Measurements from ENCODE around the gene ABCG1. TPM values are rescaled to one million over a fixed set of nuclear protein-coding genes. Genes with fewer than 3 reads are reported as not detected.

Gene ABCG1
- total RNA-seq, 1 donor from 2014 or later: 39.5 TPM

DNA sequence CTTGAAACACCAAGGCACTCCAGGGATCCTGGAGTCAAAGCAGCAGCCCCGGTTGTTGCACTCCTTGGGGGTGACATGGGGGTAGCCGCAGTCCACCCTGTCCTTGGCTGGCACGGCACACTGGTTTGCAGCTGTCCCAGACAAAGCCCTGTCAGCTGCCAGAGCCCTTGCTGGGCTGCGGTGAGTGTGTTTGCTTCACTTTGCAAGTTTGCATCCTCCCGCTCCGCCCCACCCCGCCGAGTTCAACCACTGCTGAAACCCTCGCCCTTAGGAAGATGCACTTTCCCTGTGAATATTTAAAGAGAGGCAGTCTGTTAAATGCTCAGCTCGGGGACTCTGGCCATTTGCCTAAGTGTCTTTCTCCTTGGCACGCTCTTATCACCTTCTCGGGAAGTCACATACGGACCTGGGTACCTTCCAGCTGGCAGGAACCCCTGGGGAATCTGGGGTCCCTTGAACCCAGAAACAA is 94.6 kb downstream of the ABCG1 start:
- intact Hi-C loops (cut with DNase I): no loop called here
- Histone ChIP-seq H3K4me1 (no peaks in the 10 kb centered on the region), H3K36me3 (no peaks in the 10 kb centered on the region), H3K27ac (no peak overlapping the region), H3K4me3 (no peak overlapping the region), H3K9me3 (no peaks in the 10 kb centered on the region), H3K27me3 (no peaks in the 10 kb centered on the region)
- DNase-seq (ENCODE audit: low spot score in 2 of 2): peak in 1 of 2 donors; percentile 38
- TF ChIP-seq, protein P1, sequence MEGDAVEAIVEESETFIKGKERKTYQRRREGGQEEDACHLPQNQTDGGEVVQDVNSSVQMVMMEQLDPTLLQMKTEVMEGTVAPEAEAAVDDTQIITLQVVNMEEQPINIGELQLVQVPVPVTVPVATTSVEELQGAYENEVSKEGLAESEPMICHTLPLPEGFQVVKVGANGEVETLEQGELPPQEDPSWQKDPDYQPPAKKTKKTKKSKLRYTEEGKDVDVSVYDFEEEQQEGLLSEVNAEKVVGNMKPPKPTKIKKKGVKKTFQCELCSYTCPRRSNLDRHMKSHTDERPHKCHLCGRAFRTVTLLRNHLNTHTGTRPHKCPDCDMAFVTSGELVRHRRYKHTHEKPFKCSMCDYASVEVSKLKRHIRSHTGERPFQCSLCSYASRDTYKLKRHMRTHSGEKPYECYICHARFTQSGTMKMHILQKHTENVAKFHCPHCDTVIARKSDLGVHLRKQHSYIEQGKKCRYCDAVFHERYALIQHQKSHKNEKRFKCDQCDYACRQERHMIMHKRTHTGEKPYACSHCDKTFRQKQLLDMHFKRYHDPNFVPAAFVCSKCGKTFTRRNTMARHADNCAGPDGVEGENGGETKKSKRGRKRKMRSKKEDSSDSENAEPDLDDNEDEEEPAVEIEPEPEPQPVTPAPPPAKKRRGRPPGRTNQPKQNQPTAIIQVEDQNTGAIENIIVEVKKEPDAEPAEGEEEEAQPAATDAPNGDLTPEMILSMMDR (IDR thresholded peaks at IDR 0.05): no peak

DNA sequence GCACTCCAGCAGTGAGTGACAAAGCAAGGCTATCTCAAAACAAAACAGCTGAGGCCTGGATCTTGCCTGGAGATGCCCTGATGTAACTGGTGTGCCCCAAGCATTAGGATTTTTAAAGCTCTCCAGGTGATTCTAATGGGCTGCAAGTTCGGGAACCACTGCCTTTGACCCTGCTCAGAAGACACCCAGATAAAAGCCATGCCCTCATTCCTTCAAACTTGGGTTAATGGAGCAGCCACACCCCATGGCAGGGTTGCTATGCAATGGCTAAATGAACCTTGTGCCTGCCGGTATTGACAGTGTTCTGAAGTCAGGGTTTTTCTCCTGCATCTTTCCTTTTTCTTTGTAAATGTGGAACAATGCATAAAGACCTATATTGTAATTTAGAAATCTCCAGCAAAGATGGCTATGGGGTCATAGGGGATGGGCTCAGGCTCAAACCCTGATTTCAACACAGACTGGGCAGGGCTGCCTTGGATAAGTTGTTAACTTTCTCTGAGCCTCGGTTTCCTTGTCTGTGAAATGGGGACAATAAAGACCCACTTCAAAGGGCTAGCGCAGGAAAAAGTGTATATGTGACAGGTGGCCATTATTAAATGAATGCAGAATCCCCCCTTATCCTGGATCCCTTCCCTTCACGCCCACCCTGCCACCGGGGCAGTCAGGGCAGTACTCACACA is 95.8 kb downstream of the ABCG1 start:
- Histone ChIP-seq H3K9me3 (no peaks in the 10 kb centered on the region), H3K4me3 (no peak overlapping the region), H3K27ac (no peak overlapping the region), H3K27me3 (no peaks in the 10 kb centered on the region), H3K36me3 (no peaks in the 10 kb centered on the region), H3K4me1 (no peaks in the 10 kb centered on the region)
- intact Hi-C loops (cut with DNase I): no loop called here
- DNase-seq (ENCODE audit: low spot score in 2 of 2): no peak
- TF ChIP-seq, protein P1 (IDR thresholded peaks at IDR 0.05): no peak

DNA sequence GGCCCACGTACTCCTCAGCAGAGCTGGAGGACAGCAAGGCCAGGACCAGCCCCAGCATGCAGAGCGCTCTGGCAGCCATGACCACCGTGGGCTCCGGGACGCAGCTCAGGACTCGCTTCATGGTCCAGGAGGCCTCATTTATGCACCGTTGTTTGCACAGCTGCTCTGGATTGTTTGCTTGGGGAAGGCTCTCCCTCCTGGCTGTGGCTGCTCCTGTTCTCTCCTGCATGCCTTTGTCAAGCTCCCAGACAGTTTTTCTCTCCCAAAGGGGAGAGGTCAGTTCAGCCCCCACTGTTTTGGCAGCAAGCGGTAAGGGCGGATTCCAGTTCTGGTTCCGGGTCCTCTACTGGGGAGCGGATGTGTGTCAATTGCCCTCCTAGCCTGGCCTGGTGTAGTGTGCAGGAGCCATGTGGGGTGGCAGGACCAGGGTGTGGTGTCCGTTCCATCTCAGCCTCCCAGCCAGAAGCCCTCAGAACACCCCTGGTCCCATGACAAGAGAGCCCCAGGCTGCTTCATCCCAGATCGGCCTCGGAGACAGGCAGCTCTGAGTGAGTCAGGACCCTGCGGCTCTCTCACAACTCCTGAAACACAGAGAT is 96.5 kb downstream of the ABCG1 start, which contains the start of gene TFF3:
Gene TFF3, minus strand, starts transcription at position 114 of the 596 bp plus-strand sequence. Its CDS starts 35 bp downstream, at position 79.
- H3K9me3 ChIP-seq: no peaks in the 10 kb centered on the region
- no peak for DNase-seq (ENCODE audit: low spot score in 2 of 2)
- no peaks in the 10 kb centered on the region for H3K4me1 ChIP-seq
- no peaks in the 10 kb centered on the region for H3K36me3 ChIP-seq
- TF ChIP-seq, protein P1 (IDR thresholded peaks at IDR 0.05): no peak
- H3K27me3 ChIP-seq: no peaks in the 10 kb centered on the region
- intact Hi-C loops (cut with DNase I): no loop called here
- H3K27ac ChIP-seq: no peak within 1 kb of the TSS
- no peak within 1 kb of the TSS for H3K4me3 ChIP-seq

DNA sequence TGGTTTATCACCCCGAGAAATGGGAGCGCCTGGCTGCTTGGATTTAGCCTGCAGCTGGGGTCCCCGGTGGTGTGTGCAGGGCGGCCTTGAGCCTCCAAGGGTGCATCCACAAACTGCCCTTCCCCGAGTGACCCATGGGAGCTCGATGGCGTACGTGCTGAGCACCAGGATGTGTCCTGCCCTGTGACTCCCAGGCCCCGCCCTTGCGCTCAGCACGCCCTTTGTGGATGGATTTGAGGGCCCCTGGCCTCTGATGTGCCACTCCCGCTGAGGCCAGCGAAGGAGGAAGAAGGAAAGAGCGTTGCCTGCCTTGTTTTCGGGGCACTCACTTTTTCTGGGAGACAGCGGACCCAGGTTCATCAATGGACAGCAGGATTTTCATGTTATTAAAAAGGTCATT is 98.0 kb downstream of the ABCG1 start:
- TF ChIP-seq, protein P1 (IDR thresholded peaks at IDR 0.05): no peak
- Histone ChIP-seq H3K27ac (no peak overlapping the region), H3K4me1 (no peaks in the 10 kb centered on the region), H3K9me3 (no peaks in the 10 kb centered on the region), H3K36me3 (no peaks in the 10 kb centered on the region), H3K27me3 (no peaks in the 10 kb centered on the region), H3K4me3 (no peak overlapping the region)
- intact Hi-C loops (cut with DNase I): no loop called here
- no peak for DNase-seq (ENCODE audit: low spot score in 2 of 2)

DNA sequence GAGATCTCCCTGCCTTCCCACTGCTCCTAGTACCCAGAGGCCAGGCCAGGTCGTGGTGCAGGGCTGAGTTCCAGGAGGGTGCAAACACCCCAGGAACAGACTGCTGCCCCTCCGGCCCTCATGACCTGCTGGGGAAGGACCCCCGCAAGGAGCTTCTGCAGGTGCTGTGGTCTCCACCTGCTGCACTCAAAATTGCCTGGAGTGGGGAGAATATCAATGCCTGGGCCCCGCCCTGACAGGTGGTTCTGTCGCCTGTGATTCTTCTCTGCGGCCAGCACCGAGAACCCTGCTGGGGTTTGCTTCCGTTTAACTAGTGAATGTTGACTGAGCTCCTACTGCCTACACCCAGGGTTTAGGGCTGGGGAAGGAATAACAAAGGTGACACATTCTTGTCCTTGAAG is 98.4 kb downstream of the ABCG1 start:
- H3K27ac ChIP-seq: no peak overlapping the region
- intact Hi-C loops (cut with DNase I): no loop called here

More for the DNA sequence above, 98.4 kb downstream of the ABCG1 start:
- Histone ChIP-seq H3K4me1 (no peaks in the 10 kb centered on the region), H3K36me3 (no peaks in the 10 kb centered on the region), H3K27me3 (no peaks in the 10 kb centered on the region), H3K4me3 (no peak overlapping the region), H3K9me3 (no peaks in the 10 kb centered on the region)
- TF ChIP-seq, protein P1 (IDR thresholded peaks at IDR 0.05): no peak
- DNase-seq (ENCODE audit: low spot score in 2 of 2): no peak
